Neural progenitor cell (in vitro differentiated cells): ENCODE results near the gene RIPOR2.

Experiments
- EZH2 ChIP-seq: fragments of 200-600 bp; sonication (generic); IDR thresholded peaks from 2 replicates; pipeline ENCODE4 v1.6.1; 2017; ENCODE audit warnings: antibody characterized with exemption, mild to moderate bottlenecking, moderate library complexity
- EZH2phosphoT487 ChIP-seq: fragments of 200-600 bp; sonication (generic); IDR thresholded peaks from 2 replicates; pipeline ENCODE4 v1.6.1; 2017; ENCODE audit warnings: antibody characterized with exemption
- TF ChIP-seq, protein P1 (sequence below): fragments of 200-600 bp; sonication (generic); IDR thresholded peaks from 2 replicates; pipeline ENCODE4 v1.5.1; 2017; ENCODE audit warnings: antibody characterized with exemption, mild to moderate bottlenecking

DNA sequence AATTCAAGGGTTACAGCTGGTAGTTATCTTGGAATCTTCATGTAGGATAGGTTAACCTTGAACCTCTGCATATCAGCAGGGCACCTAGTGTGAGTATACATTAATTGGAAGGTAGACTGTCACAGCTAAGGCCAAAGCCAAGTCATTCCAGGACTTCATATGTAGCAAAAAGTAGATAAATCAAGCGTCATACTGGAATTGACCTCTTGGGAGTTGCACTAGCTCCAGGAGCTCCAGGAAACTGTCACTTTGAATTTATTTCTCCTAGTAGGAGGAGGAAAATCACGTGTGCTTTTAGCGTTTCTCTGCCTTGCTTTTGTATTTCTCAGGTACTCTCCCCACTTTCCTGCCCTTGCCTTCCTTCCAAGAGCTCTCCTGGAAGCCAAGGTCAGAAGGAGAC lies 30.3 kb downstream of the RIPOR2 start:
- TF ChIP-seq, protein P1, sequence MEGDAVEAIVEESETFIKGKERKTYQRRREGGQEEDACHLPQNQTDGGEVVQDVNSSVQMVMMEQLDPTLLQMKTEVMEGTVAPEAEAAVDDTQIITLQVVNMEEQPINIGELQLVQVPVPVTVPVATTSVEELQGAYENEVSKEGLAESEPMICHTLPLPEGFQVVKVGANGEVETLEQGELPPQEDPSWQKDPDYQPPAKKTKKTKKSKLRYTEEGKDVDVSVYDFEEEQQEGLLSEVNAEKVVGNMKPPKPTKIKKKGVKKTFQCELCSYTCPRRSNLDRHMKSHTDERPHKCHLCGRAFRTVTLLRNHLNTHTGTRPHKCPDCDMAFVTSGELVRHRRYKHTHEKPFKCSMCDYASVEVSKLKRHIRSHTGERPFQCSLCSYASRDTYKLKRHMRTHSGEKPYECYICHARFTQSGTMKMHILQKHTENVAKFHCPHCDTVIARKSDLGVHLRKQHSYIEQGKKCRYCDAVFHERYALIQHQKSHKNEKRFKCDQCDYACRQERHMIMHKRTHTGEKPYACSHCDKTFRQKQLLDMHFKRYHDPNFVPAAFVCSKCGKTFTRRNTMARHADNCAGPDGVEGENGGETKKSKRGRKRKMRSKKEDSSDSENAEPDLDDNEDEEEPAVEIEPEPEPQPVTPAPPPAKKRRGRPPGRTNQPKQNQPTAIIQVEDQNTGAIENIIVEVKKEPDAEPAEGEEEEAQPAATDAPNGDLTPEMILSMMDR, result no peak
- no peak for TF ChIP-seq EZH2
- TF ChIP-seq EZH2phosphoT487, result no peak
